HK-2 (cell line): ENCODE measurements around the gene WDR74.
A peak's percentile ranks its signal among the peaks of the same experiment; 100 is the strongest.
"Not testable (repeated sequence)": the region's sequence is repeated elsewhere in the genome, so short reads cannot be mapped to it uniquely, and the experiment has no call there.

Experiments used
- DNase-seq: peaks from one replicate; pipeline ENCODE4 v3.0.0-alpha.2; 2018; ENCODE audit not compliant: unreplicated experiment

The WDR74 gene

GRCh38 chr11:62841361-62842170, 2.2 kb upstream of the WDR74 start:
- DNase-seq = peak; percentile 68

GRCh38 chr11:62840721-62841360, 1.5 kb upstream of the WDR74 start:
- DNase-seq = peak; percentile 67

GRCh38 chr11:62835336-62835735, 4.1 kb downstream of the WDR74 start:
- no peak for DNase-seq

- DNase-seq = no peak
Observed at GRCh38 chr11:62832336-62833234, 6.8 kb downstream of the WDR74 start, which contains the start of gene TEX54. TEX54 (minus strand) TSS chr11:62832841.

- peak; percentile 96 for DNase-seq
Observed at GRCh38 chr11:62831520-62832335, 7.7 kb downstream of the WDR74 start, which contains the start of gene STX5. STX5 (minus strand) TSS chr11:62832051; CDS start chr11:62831243, 808 bp downstream.

GRCh38 chr11:62830904-62831519, 8.4 kb downstream of the WDR74 start:
- no peak for DNase-seq

- not testable (repeated sequence) for DNase-seq
Observed at GRCh38 chr11:62828130-62828529, 11.3 kb downstream of the WDR74 start.

- DNase-seq = no peak
Observed at GRCh38 chr11:62823677-62824076, 15.7 kb downstream of the WDR74 start.

- DNase-seq = no peak
Observed at GRCh38 chr11:62817129-62817528, 22.3 kb downstream of the WDR74 start.

- DNase-seq = no peak
Observed at GRCh38 chr11:62816557-62816956, 22.8 kb downstream of the WDR74 start.

GRCh38 chr11:62811659-62812058, 27.7 kb downstream of the WDR74 start:
- no peak for DNase-seq

- no peak for DNase-seq
Observed at GRCh38 chr11:62810748-62811147, 28.6 kb downstream of the WDR74 start.

- no peak for DNase-seq
Observed at GRCh38 chr11:62806611-62807121, 32.7 kb downstream of the WDR74 start.

GRCh38 chr11:62805961-62806441, 33.4 kb downstream of the WDR74 start:
- peak; percentile 13 for DNase-seq

- peak; percentile 92 for DNase-seq
Observed at GRCh38 chr11:62805076-62805892, 34.1 kb downstream of the WDR74 start, which contains the start of gene NXF1. NXF1 (minus strand) TSS chr11:62805440; CDS start chr11:62805356, 84 bp downstream.

- peak; percentile 12 for DNase-seq
Observed at GRCh38 chr11:62804310-62805075, 34.9 kb downstream of the WDR74 start.

- DNase-seq = no peak
Observed at GRCh38 chr11:62801071-62801470, 38.3 kb downstream of the WDR74 start.

- DNase-seq = no peak
Observed at GRCh38 chr11:62799486-62799885, 39.9 kb downstream of the WDR74 start.

GRCh38 chr11:62796281-62796680, 43.1 kb downstream of the WDR74 start:
- DNase-seq = no peak
